ENCODE measurements around the gene GTPBP6. TPM values are rescaled to one million over a fixed set of nuclear protein-coding genes. Genes with fewer than 3 reads are reported as not detected.

GTPBP6 gene
- total and polyA plus RNA-seq, 2 donors (not counting 3 experiments of a cell fraction or from before 2014, with no cell fraction given) = 39.1 to 63.5 TPM

- H3K9me3 ChIP-seq (replicated peaks; ENCODE audit: control insufficient read depth, insufficient read depth, low read length) = no peaks in the 10 kb centered on the region
- no peaks in the 10 kb centered on the region for H3K27me3 ChIP-seq (ENCODE audit: control insufficient read depth in 2 of 2, insufficient read depth in 2 of 2, low read length in 2 of 2)
- dilution Hi-C loops (cut with MboI; ENCODE audit: extremely low pct_ligation_motif_present, low sequenced_read_pairs) = no loop called here
- CTCF ChIA-PET = no interaction called here
- intact Hi-C loops (cut with micrococcal nuclease) = no loop called here
- H3K27ac ChIP-seq (ENCODE audit: insufficient read depth, low read depth, low read length) = no peak overlapping the region
- no peaks in the 10 kb centered on the region for H3K79me2 ChIP-seq (ENCODE audit: control insufficient read depth, insufficient read depth, low read length)
- no peaks in the 10 kb centered on the region for H3K9me1 ChIP-seq (replicated peaks; ENCODE audit: control insufficient read depth, extremely low read depth, insufficient read depth, low read length)
- H3K4me1 ChIP-seq (ENCODE audit: control insufficient read depth, extremely low read depth, insufficient read depth, low read length) = peaks cover 9% of the 10 kb centered on the region
- POLR2A ChIA-PET = no interaction called here
- DNase-seq (ENCODE audit: low read depth, low spot score) = no peak
- no TSS peak for BruUV-seq (replicated peaks)
- H3K9ac ChIP-seq (replicated peaks; ENCODE audit: extremely low read depth, insufficient read depth, low read length) = no peak overlapping the region
- FAIRE-seq = no peak
- H4K20me1 ChIP-seq (replicated peaks; ENCODE audit: control insufficient read depth, extremely low read depth, insufficient read depth, low read length) = no peaks in the 10 kb centered on the region
- no peaks in the 10 kb centered on the region for H3K36me3 ChIP-seq (ENCODE audit: control insufficient read depth in 2 of 2, extremely low read depth in 1 of 2, insufficient read depth in 2 of 2, low read length in 2 of 2)
- H3K4me2 ChIP-seq (ENCODE audit: insufficient read depth, low read length) = no peak overlapping the region
- H2AFZ ChIP-seq (ENCODE audit: low read depth, low read length) = no peak overlapping the region
- TF ChIP-seq MYC (IDR thresholded peaks at IDR 0.05; ENCODE audit: low read depth, low read length) (no peak), EZH2 (IDR thresholded peaks at IDR 0.05; ENCODE audit: borderline replicate concordance, low read depth, low read length, severe bottlenecking) (no peak), JUN (IDR thresholded peaks at IDR 0.05; ENCODE audit: borderline replicate concordance, insufficient read depth, insufficient read length, low read depth) (no peak)
- no peak overlapping the region for H3K4me3 ChIP-seq (replicated peaks in 1 of 3; ENCODE audit: insufficient read depth in 1 of 3, low read depth in 1 of 3, low read length in 3 of 3)
Observed at GRCh38 chrX:347351-348117, 28.9 kb upstream of the GTPBP6 start.

GRCh38 chrX:346034-346813, 27.6 kb upstream of the GTPBP6 start:
- no peak overlapping the region for H3K27ac ChIP-seq (ENCODE audit: insufficient read depth, low read depth, low read length)
- CTCF ChIA-PET = no interaction called here
- no peak overlapping the region for H3K4me2 ChIP-seq (ENCODE audit: insufficient read depth, low read length)
- dilution Hi-C loops (cut with MboI; ENCODE audit: extremely low pct_ligation_motif_present, low sequenced_read_pairs) (no loop called here), intact Hi-C loops (cut with micrococcal nuclease) (no loop called here)
- H3K9me1 ChIP-seq (replicated peaks; ENCODE audit: control insufficient read depth, extremely low read depth, insufficient read depth, low read length) = no peaks in the 10 kb centered on the region
- POLR2A ChIA-PET = no interaction called here
- TF ChIP-seq POLR2A (IDR thresholded peaks at IDR 0.05; ENCODE audit: low read depth, low read length) (no peak), MAX (IDR thresholded peaks at IDR 0.05; ENCODE audit: insufficient read depth, insufficient read length) (no peak), JUN (IDR thresholded peaks at IDR 0.05; ENCODE audit: borderline replicate concordance, insufficient read depth, insufficient read length, low read depth) (no peak), POLR2AphosphoS5 (IDR thresholded peaks at IDR 0.05; ENCODE audit: insufficient read depth, low read depth, low read length) (no peak), EZH2 (IDR thresholded peaks at IDR 0.05; ENCODE audit: borderline replicate concordance, low read depth, low read length, severe bottlenecking) (no peak), CTCF (IDR thresholded peaks at IDR 0.05; ENCODE audit: extremely low read depth in 1 of 2, insufficient read depth in 1 of 2, low read depth in 1 of 2, low read length in 2 of 2) (no peak), FOS (IDR thresholded peaks at IDR 0.05; ENCODE audit: borderline replicate concordance, insufficient read depth, low read length) (no peak), GATA2 (IDR thresholded peaks at IDR 0.05; ENCODE audit: insufficient read depth, insufficient read length, low read depth, low read length) (no peak), MYC (IDR thresholded peaks at IDR 0.05; ENCODE audit: low read depth, low read length) (no peak)
- H3K4me1 ChIP-seq (ENCODE audit: control insufficient read depth, extremely low read depth, insufficient read depth, low read length) = peaks cover 9% of the 10 kb centered on the region
- H3K36me3 ChIP-seq (ENCODE audit: control insufficient read depth in 2 of 2, extremely low read depth in 1 of 2, insufficient read depth in 2 of 2, low read length in 2 of 2) = no peaks in the 10 kb centered on the region
- H3K27me3 ChIP-seq (ENCODE audit: control insufficient read depth in 2 of 2, insufficient read depth in 2 of 2, low read length in 2 of 2) = no peaks in the 10 kb centered on the region
- no peak overlapping the region for H3K9ac ChIP-seq (replicated peaks; ENCODE audit: extremely low read depth, insufficient read depth, low read length)
- no peak for FAIRE-seq
- no peak overlapping the region for H2AFZ ChIP-seq (ENCODE audit: low read depth, low read length)
- H3K9me3 ChIP-seq (replicated peaks; ENCODE audit: control insufficient read depth, insufficient read depth, low read length) = no peaks in the 10 kb centered on the region
- H3K4me3 ChIP-seq (replicated peaks in 1 of 3; ENCODE audit: insufficient read depth in 1 of 3, low read depth in 1 of 3, low read length in 3 of 3) = no peak overlapping the region
- no peaks in the 10 kb centered on the region for H4K20me1 ChIP-seq (replicated peaks; ENCODE audit: control insufficient read depth, extremely low read depth, insufficient read depth, low read length)
- DNase-seq (ENCODE audit: low read depth, low spot score) = no peak
- no peaks in the 10 kb centered on the region for H3K79me2 ChIP-seq (ENCODE audit: control insufficient read depth, insufficient read depth, low read length)
- BruUV-seq (replicated peaks) = no TSS peak
